Sigmoid colon (tissue), 4 donors: Measurements from ENCODE around the gene CBX7.

Experiments
- CTCF ChIP-seq, 4 experiments: fragments of 450-650 bp in 3 of 4; fragments of 200-600 bp in 1 of 4; IDR thresholded peaks; one replicate each; pipeline ENCODE4 v1.5.1; 2016 to 2019; ENCODE audit warnings: antibody characterized with exemption in 4 of 4, mild to moderate bottlenecking in 3 of 4, moderate library complexity in 2 of 4
- EP300 ChIP-seq, 4 donors: sonication (generic); formaldehyde crosslinking; IDR thresholded peaks; one replicate each; pipeline ENCODE4 v1.6.1; 2017; ENCODE audit warnings: antibody characterized with exemption in 4 of 4
- POLR2A ChIP-seq, 2 donors: fragments of 450-650 bp; IDR thresholded peaks; one replicate each; pipeline ENCODE4 v1.6.1; 2016; ENCODE audit warnings: antibody characterized with exemption in 2 of 2, mild to moderate bottlenecking in 2 of 2, moderate library complexity in 2 of 2
- POLR2AphosphoS5 ChIP-seq, 4 donors: sonication (generic); formaldehyde crosslinking; IDR thresholded peaks; one replicate each; pipeline ENCODE4 v1.6.1; 2017; ENCODE audit warnings: antibody characterized with exemption in 4 of 4

GRCh38 chr22:39091126-39092081 lies 61.1 kb downstream of the CBX7 start:
- no peak for TF ChIP-seq EP300 (IDR thresholded peaks at IDR 0.05)
- no peak for TF ChIP-seq POLR2AphosphoS5 (IDR thresholded peaks at IDR 0.05)
- no peak for TF ChIP-seq CTCF (IDR thresholded peaks at IDR 0.05)
- no peak for TF ChIP-seq POLR2A (IDR thresholded peaks at IDR 0.05)
